ENCODE measurements around the gene TMCO2. TPM values are rescaled to one million over a fixed set of nuclear protein-coding genes. Genes with fewer than 3 reads are reported as not detected.

TMCO2 gene
- total RNA-seq, 1 donor from 2014 or later: not detected

DNA sequence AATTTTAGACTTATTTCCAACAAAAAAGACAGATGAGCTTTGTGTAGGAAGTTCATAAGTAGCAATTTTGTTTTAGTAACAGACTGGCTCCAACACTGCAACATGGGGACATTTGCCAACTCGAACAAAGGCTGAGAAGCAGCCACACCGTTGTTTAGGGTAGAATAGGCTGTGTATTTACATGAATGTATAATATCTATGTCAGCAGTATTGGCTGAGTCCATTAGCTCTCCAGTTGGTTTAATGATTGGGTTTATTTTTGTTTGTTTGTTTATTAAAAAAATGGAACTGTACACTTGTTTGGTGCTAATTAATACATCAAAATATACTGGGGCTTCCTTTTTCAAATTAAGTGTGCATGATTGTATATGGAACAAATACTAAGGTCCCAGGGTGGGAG lies 7.3 kb upstream of the TMCO2 start:
- peaks cover 11 to 19% of the 10 kb centered on the region in 2 donors for H3K36me3 ChIP-seq
- no peak overlapping the region for H3K4me3 ChIP-seq
- intact Hi-C loops (cut with DNase I): no loop called here
- no peaks in the 10 kb centered on the region for H3K27me3 ChIP-seq
- no peak for DNase-seq (ENCODE audit: extremely low spot score in 2 of 2)
- no peaks in the 10 kb centered on the region for H3K9me3 ChIP-seq
- peaks cover 4% of the 10 kb centered on the region for H3K4me1 ChIP-seq
- TF ChIP-seq POLR2A (IDR thresholded peaks at IDR 0.05): no peak
- TF ChIP-seq, protein P1, sequence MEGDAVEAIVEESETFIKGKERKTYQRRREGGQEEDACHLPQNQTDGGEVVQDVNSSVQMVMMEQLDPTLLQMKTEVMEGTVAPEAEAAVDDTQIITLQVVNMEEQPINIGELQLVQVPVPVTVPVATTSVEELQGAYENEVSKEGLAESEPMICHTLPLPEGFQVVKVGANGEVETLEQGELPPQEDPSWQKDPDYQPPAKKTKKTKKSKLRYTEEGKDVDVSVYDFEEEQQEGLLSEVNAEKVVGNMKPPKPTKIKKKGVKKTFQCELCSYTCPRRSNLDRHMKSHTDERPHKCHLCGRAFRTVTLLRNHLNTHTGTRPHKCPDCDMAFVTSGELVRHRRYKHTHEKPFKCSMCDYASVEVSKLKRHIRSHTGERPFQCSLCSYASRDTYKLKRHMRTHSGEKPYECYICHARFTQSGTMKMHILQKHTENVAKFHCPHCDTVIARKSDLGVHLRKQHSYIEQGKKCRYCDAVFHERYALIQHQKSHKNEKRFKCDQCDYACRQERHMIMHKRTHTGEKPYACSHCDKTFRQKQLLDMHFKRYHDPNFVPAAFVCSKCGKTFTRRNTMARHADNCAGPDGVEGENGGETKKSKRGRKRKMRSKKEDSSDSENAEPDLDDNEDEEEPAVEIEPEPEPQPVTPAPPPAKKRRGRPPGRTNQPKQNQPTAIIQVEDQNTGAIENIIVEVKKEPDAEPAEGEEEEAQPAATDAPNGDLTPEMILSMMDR (IDR thresholded peaks at IDR 0.05): no peak
- no peak for TF ChIP-seq POLR2AphosphoS5 (IDR thresholded peaks at IDR 0.05; ENCODE audit: insufficient read depth in 1 of 2, low read depth in 1 of 2)
- H3K27ac ChIP-seq: no peak overlapping the region

DNA sequence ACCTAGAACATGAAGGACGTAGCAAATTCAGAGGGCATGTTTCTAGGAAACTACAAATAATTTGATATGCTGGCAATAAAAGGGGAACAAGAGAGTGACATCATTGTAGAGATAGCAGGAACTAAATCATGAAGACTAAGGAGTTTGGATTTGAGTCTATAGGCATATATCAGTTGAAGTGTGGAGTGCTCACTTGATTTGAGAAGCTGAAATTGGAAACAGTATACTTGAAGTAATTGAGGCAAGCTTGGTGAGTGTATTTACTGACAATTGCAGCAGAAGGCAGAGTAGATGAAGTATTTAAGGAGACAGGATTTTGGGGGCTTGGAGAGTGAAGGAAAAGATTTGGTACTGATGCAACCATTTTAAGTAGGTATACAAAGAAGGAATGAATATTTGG lies 6.4 kb upstream of the TMCO2 start:
- H3K27me3 ChIP-seq: no peaks in the 10 kb centered on the region
- TF ChIP-seq, protein P1 (IDR thresholded peaks at IDR 0.05): no peak
- TF ChIP-seq POLR2AphosphoS5 (IDR thresholded peaks at IDR 0.05; ENCODE audit: insufficient read depth in 1 of 2, low read depth in 1 of 2): no peak
- TF ChIP-seq POLR2A (IDR thresholded peaks at IDR 0.05): no peak
- no peak overlapping the region for H3K27ac ChIP-seq
- H3K4me3 ChIP-seq: no peak overlapping the region
- intact Hi-C loops (cut with DNase I): no loop called here
- no peaks in the 10 kb centered on the region for H3K9me3 ChIP-seq
- DNase-seq (ENCODE audit: extremely low spot score in 2 of 2): no peak
- H3K36me3 ChIP-seq: peaks cover 6 to 9% of the 10 kb centered on the region in 2 donors
- peaks cover 4% of the 10 kb centered on the region for H3K4me1 ChIP-seq

DNA sequence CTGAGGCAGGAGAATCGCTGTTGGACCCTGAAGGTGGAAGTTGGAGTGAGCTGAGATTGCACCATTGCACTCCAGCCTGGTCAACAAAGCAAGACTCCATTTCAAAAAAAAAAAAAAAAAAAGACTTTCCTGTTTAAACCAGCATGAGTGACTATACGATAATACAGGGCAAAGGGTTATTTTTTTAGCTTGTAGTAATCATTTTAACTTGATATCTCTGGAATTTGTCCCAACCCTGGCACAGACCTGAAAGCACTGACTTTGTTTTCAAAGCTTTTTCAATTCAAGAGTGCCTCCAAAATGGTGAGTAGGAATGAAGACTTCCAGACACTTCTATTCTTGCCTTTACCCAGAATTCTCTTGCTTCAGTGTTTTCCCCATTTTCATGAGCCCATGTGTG lies 4.4 kb upstream of the TMCO2 start:
- no peak overlapping the region for H3K27ac ChIP-seq
- no peaks in the 10 kb centered on the region for H3K27me3 ChIP-seq
- no peaks in the 10 kb centered on the region for H3K9me3 ChIP-seq
- H3K4me3 ChIP-seq: no peak overlapping the region
- no peaks in the 10 kb centered on the region for H3K36me3 ChIP-seq
- DNase-seq (ENCODE audit: extremely low spot score in 2 of 2): no peak
- H3K4me1 ChIP-seq: peaks cover 4% of the 10 kb centered on the region
- TF ChIP-seq POLR2A (IDR thresholded peaks at IDR 0.05): no peak
- TF ChIP-seq POLR2AphosphoS5 (IDR thresholded peaks at IDR 0.05; ENCODE audit: insufficient read depth in 1 of 2, low read depth in 1 of 2): no peak
- TF ChIP-seq, protein P1 (IDR thresholded peaks at IDR 0.05): no peak
- intact Hi-C loops (cut with DNase I): no loop called here

DNA sequence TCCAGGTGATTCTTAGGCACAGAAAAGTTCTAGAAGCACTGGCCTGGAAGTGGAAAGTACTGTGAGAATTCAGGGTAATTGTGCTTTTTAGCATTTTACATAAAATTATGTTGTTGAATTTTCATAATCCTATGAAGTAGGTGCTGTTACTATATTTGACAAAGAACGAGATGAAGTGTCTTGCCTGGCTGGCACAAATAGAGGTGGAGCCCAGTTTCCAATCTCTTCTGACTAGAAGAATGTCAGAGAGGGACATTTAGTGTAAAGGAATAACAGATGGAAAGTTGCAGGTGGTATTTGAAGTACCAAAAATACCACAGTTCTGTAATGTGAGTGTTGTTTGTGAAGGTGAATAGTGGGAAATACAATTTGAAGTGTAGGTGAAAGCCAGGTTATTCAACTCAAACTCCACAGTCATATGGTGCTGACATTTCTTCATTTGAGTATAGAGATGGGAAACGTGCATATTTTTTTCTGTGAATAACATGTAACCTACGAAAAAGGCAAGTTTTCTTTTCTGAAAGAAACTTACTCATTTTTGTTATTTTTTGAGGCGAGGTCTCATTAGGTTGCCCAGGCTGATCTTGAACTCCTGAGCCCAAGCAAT lies 3.5 kb upstream of the TMCO2 start:
- Histone ChIP-seq H3K9me3 (no peaks in the 10 kb centered on the region), H3K4me1 (peaks cover 4% of the 10 kb centered on the region), H3K36me3 (no peaks in the 10 kb centered on the region), H3K27me3 (no peaks in the 10 kb centered on the region), H3K27ac (no peak overlapping the region), H3K4me3 (no peak overlapping the region)
- intact Hi-C loops (cut with DNase I): no loop called here
- DNase-seq (ENCODE audit: extremely low spot score in 2 of 2): no peak
- TF ChIP-seq POLR2A (IDR thresholded peaks at IDR 0.05) (no peak), POLR2AphosphoS5 (IDR thresholded peaks at IDR 0.05; ENCODE audit: insufficient read depth in 1 of 2, low read depth in 1 of 2) (no peak)
- TF ChIP-seq, protein P1 (IDR thresholded peaks at IDR 0.05): no peak

DNA sequence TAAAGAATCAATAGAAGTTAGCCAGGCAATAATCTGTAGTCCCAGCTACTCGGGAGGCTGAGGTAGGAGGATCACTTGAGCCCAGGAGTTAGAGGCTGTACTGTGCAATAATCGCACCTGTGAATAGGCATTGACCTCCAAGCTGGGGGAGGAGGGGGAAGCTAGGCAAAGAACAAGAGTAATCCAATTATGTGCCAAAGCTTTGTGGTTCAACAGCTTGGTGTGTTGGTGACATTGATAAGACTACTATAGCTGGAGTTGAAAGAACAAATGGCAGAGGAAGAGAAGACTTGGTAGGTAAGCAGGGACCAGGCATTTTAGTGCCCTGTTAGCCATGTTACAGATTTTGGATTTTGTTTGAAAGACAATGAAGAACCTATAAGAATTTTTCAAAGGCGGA lies 2.1 kb upstream of the TMCO2 start:
- no peak overlapping the region for H3K27ac ChIP-seq
- peaks cover 4% of the 10 kb centered on the region for H3K4me1 ChIP-seq
- H3K4me3 ChIP-seq: no peak overlapping the region
- H3K27me3 ChIP-seq: no peaks in the 10 kb centered on the region
- intact Hi-C loops (cut with DNase I): no loop called here
- H3K9me3 ChIP-seq: no peaks in the 10 kb centered on the region
- DNase-seq (ENCODE audit: extremely low spot score in 2 of 2): no peak
- H3K36me3 ChIP-seq: no peaks in the 10 kb centered on the region
- no peak for TF ChIP-seq POLR2AphosphoS5 (IDR thresholded peaks at IDR 0.05; ENCODE audit: insufficient read depth in 1 of 2, low read depth in 1 of 2)
- no peak for TF ChIP-seq POLR2A (IDR thresholded peaks at IDR 0.05)
- TF ChIP-seq, protein P1 (IDR thresholded peaks at IDR 0.05): no peak
